Muscle of leg (tissue), 11 donors: Measurements from ENCODE around the gene BEAN1. TPM values are rescaled to one million over a fixed set of nuclear protein-coding genes. Genes with fewer than 3 reads are reported as not detected.

ENCODE experiments used
- DNase-seq: peaks from one replicate; pipeline ENCODE4 v3.0.0; 2013
- H3K27ac ChIP-seq: one replicate; pipeline ENCODE4 v1.5.1; 2013; ENCODE audit warnings: mild to moderate bottlenecking, low read length, control low read depth
- H3K27me3 ChIP-seq: one replicate; pipeline ENCODE4 v1.6.1; 2013; ENCODE audit warnings: low read length; ENCODE audit not compliant: control insufficient read depth, insufficient read depth
- H3K36me3 ChIP-seq: one replicate; pipeline ENCODE4 v1.6.1; 2013; ENCODE audit warnings: low read length; ENCODE audit not compliant: control insufficient read depth, insufficient read depth
- H3K4me1 ChIP-seq: one replicate; pipeline ENCODE4 v1.6.1; 2013; ENCODE audit warnings: low read length; ENCODE audit not compliant: control insufficient read depth, insufficient read depth
- H3K4me3 ChIP-seq: one replicate; pipeline ENCODE4 v1.5.1; 2013; ENCODE audit warnings: low read length, control low read depth
- H3K9me3 ChIP-seq: replicated peaks from 2 replicates; pipeline ENCODE4 v1.6.1; 2013; ENCODE audit warnings: low read depth, low read length; ENCODE audit not compliant: control insufficient read depth
- WGBS: methylation state at CpG from one replicate; pipeline ENCODE4 v1.1.5; 2013; ENCODE audit warnings: missing lambda C conversion rate; ENCODE audit not compliant: insufficient coverage; 5-methylcytosine and 5-hydroxymethylcytosine counted together
- polyA plus RNA-seq, 8 donors: library from polyadenylated mRNA; unstranded; fragments of 120-200 nt; gene quantifications; one replicate each; pipeline versions ENCODE4 v1.2.1 to v1.2.3, GENCODE V29; 2013; ENCODE audit warnings: inconsistent platforms in 1 of 8, low replicate concordance in 1 of 8; ENCODE audit not compliant: insufficient read length in 8 of 8, insufficient read depth in 1 of 8
- total RNA-seq: library from RNA; stranded (reverse); fragments of 120-200 nt; gene quantifications from one replicate; pipeline ENCODE4 v1.2.4, GENCODE V29; 2013

Gene BEAN1
- total and polyA plus RNA-seq, 9 donors: 0.40 to 2.1 (median 0.80) TPM

DNA sequence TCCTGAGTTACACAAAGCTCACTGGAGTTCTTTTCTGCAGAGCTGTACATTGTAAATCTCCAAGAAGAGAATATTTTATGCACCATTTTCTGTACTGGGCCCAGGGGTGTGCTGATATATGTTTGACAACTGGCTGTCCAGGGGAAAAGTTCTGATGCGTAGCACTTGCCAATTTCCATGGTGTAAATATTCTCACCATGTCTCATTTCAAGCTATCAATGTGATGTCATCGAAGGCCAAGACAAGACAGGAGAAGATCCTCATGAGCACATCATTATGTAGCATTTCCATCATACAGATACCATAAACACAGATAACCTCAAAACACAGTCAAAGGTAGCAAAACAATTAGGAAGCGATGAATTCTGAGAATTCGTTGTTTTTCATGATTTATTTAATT is 41.7 kb upstream of the BEAN1 start:
- H3K4me1 ChIP-seq: peaks cover 14% of the 10 kb centered on the region

DNA sequence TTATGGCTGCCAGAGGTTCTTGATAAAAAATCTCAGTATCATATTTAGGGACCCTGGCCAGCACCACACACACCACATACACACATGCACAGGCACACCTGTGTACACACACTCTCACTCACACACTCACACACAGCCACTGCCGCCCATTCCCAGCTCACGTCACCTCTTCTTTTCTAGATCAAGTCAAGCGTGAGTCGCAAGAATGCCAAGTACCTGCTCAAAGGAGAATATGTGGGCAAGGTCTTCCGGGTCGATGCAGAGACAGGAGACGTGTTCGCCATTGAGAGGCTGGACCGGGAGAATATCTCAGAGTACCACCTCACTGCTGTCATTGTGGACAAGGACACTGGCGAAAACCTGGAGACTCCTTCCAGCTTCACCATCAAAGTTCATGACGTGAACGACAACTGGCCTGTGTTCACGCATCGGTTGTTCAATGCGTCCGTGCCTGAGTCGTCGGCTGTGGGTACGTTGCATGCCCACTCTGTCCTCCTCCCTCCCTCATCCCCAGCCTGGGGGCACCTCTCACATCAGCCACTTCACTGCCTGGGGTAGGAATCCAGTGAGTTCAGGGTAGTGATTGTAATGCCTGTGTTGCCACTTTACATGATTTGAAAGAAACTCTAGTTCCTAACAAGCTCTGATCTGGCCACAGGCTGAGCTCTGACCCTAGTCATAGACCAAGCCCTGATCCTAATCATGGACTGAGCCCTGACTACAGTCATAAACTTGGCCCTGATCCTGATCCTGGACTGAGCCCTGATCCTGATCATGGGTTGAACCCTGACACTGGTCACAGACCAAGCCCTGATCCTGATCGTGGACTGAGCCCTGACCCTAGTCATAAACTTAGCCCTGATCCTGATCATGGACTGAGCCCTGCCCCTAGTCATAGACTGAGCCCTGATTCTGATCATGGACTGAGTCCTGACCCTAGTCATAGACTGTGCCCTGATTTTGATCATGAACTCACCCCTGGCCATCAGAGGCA is 40.2 kb upstream of the BEAN1 start:
- no peak overlapping the region for H3K4me3 ChIP-seq
- WGBS: 92% methylated on average over 13 of the region's 20 CpGs
- H3K4me1 ChIP-seq: peaks cover 12% of the 10 kb centered on the region
- H3K27me3 ChIP-seq: peaks cover 2% of the 10 kb centered on the region
- H3K27ac ChIP-seq: no peak overlapping the region
- H3K36me3 ChIP-seq: no peaks in the 10 kb centered on the region
- no peaks in the 10 kb centered on the region for H3K9me3 ChIP-seq
- no peak for DNase-seq

More for the DNA sequence above, 41.7 kb upstream of the BEAN1 start:
- H3K4me3 ChIP-seq: no peak overlapping the region
- H3K27me3 ChIP-seq: peaks cover 2% of the 10 kb centered on the region
- H3K9me3 ChIP-seq: no peaks in the 10 kb centered on the region
- 100% methylated on average over 1 of the region's 4 CpGs for WGBS
- H3K27ac ChIP-seq: no peak overlapping the region
- no peaks in the 10 kb centered on the region for H3K36me3 ChIP-seq
- no peak for DNase-seq

DNA sequence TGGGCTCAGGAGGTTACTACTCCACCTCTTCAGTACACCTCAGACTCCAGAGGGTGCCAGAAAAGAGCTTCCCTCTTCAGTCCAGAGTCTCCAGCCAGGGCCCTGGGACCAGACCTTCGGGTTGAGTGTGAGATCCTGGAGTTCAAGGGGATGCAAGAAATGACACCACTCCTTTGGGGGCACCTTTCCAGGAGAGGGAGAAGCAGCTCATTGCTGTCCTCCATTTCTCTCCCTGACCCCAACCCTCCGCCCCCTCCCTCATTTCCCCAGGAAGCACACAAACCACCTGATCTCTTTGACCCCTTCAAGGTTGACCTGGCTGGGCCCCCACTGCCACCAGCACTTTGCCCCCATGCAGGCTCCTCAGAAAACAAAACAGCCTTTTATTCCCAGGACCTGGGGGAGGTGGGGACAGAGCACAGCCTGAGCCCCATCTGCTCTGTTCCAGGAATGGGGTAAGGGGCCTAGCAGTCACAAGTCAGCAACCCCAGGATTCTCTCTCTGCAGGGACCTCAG is 39.2 kb upstream of the BEAN1 start:
- no peak for DNase-seq
- H3K4me3 ChIP-seq: no peak overlapping the region
- H3K27me3 ChIP-seq: peaks cover 2% of the 10 kb centered on the region
- peaks cover 5% of the 10 kb centered on the region for H3K4me1 ChIP-seq
- no peak overlapping the region for H3K27ac ChIP-seq
- no CpG with 5 or more reads among the region's 2 CpGs for WGBS
- H3K9me3 ChIP-seq: no peaks in the 10 kb centered on the region
- no peaks in the 10 kb centered on the region for H3K36me3 ChIP-seq

DNA sequence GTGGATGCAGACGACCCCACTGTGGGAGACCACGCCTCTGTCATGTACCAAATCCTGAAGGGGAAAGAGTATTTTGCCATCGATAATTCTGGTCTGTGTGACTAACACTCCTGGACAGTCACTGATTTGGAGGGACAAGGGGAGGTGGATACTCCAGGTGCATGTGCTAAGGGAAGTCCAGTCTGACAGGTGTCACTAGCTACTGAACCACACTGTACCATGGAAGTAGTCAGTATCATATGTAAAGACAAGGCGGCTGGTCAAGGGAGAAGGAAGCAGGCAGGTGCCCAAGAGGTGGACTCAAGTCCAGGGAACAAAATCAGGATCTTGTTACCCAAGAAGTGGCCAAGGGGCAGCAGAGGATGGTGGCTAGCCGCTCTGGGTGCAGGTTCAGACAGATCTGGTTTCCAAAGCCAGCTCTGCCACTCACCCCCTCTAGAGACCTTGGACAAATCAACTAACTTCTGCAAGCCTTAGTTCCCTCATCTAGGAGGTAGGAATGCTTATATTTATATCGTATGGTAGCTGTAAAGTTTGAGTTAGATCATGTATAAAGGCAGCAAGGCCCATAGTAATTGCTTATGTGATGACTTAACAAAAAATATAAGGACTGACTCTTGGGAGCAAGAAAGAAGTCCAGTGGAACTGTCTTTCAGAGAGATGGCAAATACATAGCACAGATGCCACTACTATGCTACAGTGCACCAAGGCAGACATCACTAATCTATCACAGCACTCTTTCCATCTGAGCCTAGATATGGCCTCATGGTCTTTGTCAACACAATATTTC is 38.5 kb upstream of the BEAN1 start:
- H3K4me3 ChIP-seq: no peak overlapping the region
- no peaks in the 10 kb centered on the region for H3K9me3 ChIP-seq
- DNase-seq: no peak
- no peak overlapping the region for H3K27ac ChIP-seq
- H3K4me1 ChIP-seq: peaks cover 2% of the 10 kb centered on the region
- WGBS: 88% methylated on average over 2 of the region's 6 CpGs
- no peaks in the 10 kb centered on the region for H3K36me3 ChIP-seq
- H3K27me3 ChIP-seq: peaks cover 2% of the 10 kb centered on the region

DNA sequence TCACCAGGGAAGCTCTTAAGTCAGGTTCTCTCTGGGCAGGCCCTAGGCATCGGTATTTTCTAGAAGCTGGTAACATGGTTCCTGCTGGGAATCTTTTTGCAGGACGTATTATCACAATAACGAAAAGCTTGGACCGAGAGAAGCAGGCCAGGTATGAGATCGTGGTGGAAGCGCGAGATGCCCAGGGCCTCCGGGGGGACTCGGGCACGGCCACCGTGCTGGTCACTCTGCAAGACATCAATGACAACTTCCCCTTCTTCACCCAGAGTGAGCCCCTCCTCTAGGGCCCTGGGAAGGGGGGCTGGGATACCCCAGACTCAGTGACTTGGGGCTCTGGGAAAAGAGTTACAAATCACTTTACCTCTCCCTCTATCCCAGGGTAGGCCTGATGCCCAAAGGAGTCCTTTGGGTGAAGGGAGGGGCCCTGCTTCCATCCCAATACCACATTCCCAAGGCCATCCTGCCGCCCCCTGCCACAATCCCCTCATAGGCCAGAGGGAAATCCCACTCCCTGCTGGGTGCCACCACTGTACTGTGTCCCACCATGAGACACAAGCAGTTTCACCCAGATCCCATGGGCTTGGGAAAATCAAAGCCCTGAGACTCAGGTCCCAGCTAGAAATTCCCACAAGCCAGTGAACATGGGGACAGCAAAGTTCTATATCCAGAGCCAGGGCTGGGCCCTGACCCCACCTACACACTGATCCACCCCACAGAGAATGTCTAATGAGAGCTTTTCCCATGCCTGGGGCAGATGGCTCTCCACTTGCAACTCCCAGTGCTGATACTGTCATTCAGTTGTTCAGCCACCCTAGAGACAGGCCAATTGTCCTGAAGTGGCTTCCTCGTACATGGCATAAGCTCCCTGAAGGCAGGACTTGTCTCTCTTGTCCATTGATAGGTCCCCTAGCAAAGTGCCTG is 37.6 kb upstream of the BEAN1 start:
- 94% methylated on average over 10 of the region's 13 CpGs for WGBS
- Histone ChIP-seq H3K36me3 (no peaks in the 10 kb centered on the region), H3K27ac (no peak overlapping the region)

DNA sequence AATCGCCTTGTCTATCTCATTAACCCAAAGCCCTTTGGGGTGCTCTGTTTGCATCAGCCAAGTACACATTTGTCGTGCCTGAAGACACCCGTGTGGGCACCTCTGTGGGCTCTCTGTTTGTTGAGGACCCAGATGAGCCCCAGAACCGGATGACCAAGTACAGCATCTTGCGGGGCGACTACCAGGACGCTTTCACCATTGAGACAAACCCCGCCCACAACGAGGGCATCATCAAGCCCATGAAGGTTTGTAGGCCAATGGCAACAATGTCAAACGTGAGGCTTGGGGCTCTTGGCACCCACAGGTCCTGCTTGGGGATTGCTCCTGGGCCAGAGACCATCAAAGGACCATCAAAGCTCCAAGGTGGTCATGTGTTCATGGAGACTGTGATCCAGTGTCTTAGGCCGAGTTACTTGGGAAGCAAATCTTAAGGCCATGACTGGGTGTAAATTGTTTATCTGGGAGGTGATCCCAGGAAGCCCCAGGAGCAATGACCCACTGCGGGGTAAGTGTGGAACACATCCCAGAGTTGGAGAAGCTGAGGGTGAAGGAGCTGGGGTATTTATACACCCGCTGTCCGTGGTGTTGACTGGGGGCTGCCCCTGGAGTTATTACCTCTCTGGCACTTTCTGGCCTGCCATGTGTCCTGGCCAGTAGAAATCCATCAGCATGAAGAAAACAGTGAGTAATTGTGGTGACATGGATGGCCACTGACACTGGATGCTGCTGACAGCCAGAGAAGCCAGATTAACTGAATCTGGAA is 36.6 kb upstream of the BEAN1 start:
- Histone ChIP-seq H3K4me3 (no peak overlapping the region), H3K27me3 (peaks cover 2% of the 10 kb centered on the region), H3K36me3 (no peaks in the 10 kb centered on the region), H3K27ac (no peak overlapping the region), H3K9me3 (no peaks in the 10 kb centered on the region), H3K4me1 (no peaks in the 10 kb centered on the region)
- WGBS: 84% methylated on average over 14 of the region's 14 CpGs
- DNase-seq: no peak

More for the DNA sequence above, 37.6 kb upstream of the BEAN1 start:
- DNase-seq: no peak
- Histone ChIP-seq H3K4me1 (no peaks in the 10 kb centered on the region), H3K4me3 (no peak overlapping the region), H3K9me3 (no peaks in the 10 kb centered on the region), H3K27me3 (peaks cover 2% of the 10 kb centered on the region)

- no peak overlapping the region for H3K4me3 ChIP-seq
- H3K27ac ChIP-seq: no peak overlapping the region
- no peaks in the 10 kb centered on the region for H3K9me3 ChIP-seq
- no peaks in the 10 kb centered on the region for H3K4me1 ChIP-seq
- 72% methylated on average over 16 of the region's 18 CpGs for WGBS
- H3K27me3 ChIP-seq: no peaks in the 10 kb centered on the region
- no peaks in the 10 kb centered on the region for H3K36me3 ChIP-seq
- no peak for DNase-seq
These were observed 35.1 kb upstream of the BEAN1 start for GRCh38 chr16:66391726-66392670.

GRCh38 chr16:66395806-66396555 is 31.1 kb upstream of the BEAN1 start:
- Histone ChIP-seq H3K4me3 (no peak overlapping the region), H3K27ac (no peak overlapping the region), H3K4me1 (peaks cover 9% of the 10 kb centered on the region), H3K36me3 (no peaks in the 10 kb centered on the region), H3K9me3 (no peaks in the 10 kb centered on the region), H3K27me3 (no peaks in the 10 kb centered on the region)
- 85% methylated on average over 4 of the region's 7 CpGs for WGBS
- no peak for DNase-seq
